GM18861 (cell line): Measurements from ENCODE around the gene LCOR.
"Not testable (repeated sequence)": the region's sequence is repeated elsewhere in the genome, so short reads cannot be mapped to it uniquely, and the experiment has no call there.

ENCODE experiments used
- ATAC-seq: cut with Tn5 transposase; IDR thresholded peaks from one replicate; pipeline ENCODE4 v1.9.1; 2021; ENCODE audit not compliant: unreplicated experiment

The LCOR gene

DNA sequence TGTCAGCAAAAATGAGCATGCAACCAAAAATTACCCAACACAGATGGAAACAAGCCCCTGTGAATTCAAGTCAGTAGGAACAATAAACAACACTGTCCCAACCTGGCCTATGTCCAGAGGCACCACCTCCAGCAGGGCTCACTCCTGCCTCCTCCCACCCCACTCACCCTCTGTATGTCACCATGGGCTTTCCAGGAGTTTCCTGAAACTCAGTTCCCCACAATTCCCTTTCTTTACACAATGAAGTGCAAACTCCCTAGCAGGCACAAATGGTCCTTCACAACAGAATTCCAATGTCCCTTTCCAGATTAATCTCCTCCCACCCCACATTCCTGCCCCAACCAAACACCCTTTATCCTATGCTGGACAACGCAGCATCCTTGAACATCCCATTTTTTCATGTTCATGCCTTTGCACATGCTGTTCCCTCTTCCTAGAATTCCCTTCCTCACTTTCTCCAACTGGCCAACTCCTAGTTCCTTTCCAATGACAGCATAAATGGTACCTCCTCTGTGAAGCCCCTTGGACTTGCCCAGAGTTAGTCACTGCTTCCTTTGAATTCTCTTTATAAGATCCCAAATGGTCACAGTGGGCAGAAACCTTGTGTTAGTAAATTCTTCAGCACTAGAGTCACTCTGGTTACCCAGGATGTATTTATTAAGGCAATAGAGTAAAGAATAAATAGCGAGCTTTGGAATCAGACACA is 196.2 kb downstream of the LCOR start:
- no peak for ATAC-seq

DNA sequence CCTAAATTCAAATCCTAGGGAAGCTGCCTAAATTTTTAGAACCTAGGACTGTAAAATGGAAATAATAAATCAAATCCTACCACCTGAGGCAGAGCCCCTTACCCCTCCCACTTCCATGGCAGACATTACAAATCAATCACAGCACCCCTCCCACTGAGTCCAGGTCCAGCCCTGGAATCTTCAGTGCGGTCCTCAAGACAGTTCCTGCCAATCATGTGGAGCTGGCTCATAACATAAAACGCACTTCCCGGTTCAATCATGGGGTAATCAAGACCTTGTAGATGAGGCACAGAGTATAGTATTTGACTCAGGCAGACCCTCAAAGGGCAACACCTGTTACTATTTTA is 196.7 kb downstream of the LCOR start:
- ATAC-seq: no peak

DNA sequence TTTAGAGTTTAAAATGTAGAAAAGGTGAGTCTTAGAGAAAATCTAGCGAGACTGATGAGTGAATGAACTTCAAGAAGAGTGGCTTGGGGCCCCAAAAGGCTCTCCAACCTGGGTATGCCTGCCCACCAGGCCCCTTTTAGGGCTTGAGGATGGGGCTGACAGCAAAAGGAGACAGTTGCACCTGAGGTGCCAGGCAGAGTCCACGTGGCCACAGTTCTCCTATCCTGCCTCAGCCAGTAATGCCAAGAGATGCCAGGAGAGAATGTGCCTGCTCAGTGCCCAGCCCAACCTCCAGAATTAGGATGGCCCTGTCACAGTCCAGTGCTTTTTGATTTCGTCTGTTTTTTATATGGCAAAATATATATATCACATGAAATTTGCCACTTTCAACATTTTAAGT is 197.2 kb downstream of the LCOR start:
- no peak for ATAC-seq

DNA sequence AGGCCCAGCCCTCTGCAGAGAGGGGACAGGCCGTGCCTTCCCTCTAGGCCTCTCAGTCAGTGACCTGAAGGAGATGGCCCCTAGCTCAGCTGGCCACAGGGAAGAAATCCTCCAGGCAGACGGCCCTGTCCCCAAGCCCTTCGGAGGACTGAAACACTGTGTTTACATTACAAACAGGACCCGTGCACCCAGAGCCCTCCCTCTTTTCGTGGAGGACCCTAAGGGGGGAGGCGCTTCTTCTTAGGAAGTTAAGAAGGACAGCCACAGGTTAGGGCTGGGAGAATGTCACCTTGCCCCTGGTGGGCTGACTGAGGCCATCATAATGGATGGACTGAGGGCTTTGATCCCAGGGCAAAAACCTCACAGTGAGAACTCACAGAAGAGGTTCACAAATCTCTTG is 198.8 kb downstream of the LCOR start:
- no peak for ATAC-seq

DNA sequence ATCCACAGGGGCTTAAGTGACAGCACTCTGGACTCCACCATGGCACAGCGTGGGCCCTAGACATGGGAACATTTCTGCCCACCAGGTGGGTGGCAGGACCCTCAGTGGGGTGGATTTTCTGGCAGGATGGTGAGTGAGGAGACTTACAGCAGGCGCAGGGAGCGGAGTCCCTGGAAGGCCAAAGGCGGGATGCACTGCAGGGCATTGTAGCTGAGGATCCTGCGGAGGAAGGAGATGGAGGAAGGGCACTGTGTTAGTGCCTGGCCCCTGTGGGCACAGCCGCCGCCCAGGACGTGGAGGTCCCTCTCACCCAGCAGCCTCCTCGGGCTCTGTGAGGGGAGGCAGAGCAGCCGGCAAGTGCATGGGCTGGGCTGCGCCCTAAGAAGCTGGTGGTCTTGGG is 199.4 kb downstream of the LCOR start:
- ATAC-seq: no peak

DNA sequence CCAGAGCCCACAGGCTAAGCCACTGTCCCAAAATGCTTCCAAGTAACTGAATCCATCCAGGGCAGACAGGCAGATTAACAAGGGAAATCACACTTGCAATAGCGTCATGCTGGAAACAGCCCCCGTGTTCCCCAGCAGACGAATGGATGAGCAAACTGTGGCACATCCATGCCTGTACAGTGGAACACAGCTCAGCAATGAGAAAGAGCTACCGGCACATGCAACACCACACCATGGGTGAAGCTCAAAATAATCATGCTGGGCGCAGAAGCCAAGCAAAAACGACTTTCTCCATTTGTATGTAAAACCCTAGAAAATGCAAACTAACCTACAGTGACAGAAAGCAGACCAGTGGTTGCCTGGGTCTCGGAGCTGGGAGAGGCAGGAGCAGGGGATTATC is 200.5 kb downstream of the LCOR start:
- no peak for ATAC-seq

DNA sequence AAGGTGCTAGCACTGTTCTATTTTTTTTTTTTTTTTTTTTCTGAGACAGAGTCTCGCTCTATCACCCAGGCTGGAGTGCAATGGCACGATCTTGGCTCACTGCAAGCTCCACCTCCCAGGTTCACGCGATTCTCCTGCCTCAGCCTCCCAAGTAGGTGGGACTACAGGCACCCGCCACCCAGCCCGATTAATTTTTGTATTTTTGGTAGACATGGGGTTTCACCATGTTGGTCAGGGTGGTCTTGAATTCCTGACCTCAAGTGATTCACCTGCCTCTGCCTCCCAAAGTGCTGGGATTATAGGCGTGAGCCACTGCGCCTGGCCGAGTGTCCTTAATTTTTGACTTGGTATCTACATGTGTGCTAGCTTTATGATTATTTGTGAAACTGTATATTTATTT is 201.7 kb downstream of the LCOR start:
- ATAC-seq: not testable (repeated sequence)

DNA sequence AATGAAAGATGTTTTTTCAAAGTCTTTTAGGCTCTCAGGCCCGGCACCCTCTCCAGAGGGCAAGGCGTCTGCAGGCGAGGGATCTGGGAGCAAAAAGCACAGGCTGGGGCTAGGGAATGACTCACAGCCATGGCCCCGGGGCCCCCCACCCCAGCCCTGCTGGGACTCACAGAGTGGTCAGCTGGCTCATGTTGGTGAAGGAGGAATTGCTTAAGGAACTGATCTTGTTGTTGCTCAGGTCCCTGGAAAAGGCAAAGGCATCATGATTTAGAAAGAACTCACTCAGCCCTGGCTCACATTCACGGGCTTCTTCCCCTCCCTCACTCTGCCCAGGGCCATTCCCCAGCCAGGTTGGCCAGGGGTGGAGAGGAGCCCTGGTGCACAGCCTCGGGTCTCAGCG is 202.2 kb downstream of the LCOR start:
- no peak for ATAC-seq

DNA sequence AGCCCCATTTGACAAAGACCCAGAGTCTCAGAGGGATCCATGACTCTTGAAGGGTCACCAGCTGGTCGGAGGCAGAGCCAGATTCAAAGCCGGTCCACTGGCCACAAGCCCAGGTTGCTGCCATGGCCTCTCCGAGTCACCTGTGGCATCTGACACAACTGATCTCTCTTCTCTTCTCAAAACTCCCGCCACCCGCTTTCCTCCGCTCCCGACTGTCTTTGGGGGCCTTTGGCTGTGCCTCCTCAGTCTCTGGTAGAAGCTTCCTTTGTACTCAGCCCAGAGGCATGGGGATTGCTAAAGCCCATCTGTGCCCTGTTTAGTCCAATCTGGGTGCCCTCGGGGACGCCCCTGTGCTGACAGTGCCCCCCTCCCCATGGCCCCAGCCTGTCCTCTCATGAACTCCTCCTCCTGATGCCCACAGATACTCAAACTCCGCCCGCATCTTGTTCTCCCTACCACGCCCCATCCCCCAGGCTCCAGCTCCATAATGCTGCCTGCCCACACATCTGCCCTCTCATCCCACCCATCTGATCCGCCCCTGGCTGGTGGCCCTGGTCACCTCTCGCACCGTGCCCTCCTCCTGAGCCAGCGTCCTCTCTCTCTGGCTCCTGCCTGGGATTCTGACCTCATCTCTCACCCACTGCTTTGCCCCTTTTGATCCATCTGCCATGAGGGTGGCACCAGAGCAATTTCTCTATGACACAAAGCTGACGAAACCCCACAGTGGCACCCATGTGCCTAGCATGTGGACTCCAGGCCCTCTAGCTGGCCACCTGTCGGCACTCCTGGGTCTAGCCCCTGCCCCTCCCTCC is 203.1 kb downstream of the LCOR start:
- no peak for ATAC-seq

DNA sequence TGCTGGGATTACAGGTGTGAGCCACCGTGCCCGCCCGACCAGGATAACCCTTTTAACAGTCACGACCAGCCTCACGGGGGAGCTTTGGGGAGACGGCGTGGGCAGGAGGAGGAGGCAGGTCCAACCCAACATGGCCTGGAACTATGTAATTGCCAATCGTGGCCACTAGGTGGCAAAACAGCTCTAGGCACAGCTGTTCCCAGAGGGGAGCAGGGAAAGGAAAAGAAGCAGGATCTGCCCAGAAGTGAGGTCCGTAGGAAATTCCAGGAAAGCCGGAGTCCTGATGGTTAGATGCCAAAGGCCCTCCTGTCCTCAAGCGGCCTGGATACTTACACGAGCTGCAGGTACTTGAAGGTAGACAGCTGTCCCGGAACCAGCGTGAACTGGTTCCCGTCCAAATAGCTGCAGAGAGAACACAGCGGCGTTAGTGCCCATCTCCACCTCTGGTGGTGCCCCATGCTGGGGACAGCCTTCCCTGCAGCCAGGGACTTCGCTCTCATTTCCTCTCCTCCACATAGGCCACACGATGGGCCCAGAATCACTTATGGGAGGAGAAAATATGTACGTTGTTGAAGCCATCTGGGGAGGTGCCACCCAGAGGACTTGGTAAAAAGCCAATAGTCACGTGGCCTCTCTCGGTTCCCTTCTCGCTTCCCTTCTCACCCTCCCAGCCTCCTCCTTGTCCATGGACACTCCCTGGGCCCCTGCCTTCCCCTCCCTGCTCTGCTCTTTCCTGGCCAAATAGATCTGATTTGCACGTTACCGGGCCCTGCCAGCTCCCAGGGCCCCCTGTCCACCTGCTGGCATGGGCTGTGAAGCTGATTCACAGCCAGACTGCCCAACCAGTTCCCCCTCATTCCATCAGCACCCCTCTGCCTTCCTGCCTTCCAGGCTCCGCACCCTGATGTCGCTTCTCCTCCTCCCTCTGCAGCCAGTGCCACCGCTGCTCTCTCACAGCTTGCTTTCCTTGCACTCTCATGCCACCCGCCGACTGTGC is 205.6 kb downstream of the LCOR start:
- ATAC-seq: no peak

DNA sequence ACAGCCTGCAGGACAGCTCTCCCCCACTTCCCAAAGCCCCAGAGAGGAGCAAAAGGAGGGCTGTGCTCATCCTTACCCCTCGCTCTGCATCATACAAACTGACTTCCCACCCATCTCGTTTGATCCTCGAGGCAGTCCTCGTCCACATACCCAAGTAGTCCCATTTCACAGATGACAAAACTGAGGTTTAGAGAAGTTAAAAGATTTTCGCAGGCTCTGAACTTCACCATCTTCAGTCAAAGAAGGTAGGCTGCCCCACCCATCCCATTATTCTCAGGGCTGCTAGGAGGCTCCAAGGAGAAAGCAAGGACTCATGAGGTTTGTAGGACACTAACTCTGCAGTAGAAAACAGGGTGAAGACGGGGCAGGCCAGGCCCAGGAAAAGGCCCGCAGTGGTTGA is 206.6 kb downstream of the LCOR start:
- ATAC-seq: no peak

DNA sequence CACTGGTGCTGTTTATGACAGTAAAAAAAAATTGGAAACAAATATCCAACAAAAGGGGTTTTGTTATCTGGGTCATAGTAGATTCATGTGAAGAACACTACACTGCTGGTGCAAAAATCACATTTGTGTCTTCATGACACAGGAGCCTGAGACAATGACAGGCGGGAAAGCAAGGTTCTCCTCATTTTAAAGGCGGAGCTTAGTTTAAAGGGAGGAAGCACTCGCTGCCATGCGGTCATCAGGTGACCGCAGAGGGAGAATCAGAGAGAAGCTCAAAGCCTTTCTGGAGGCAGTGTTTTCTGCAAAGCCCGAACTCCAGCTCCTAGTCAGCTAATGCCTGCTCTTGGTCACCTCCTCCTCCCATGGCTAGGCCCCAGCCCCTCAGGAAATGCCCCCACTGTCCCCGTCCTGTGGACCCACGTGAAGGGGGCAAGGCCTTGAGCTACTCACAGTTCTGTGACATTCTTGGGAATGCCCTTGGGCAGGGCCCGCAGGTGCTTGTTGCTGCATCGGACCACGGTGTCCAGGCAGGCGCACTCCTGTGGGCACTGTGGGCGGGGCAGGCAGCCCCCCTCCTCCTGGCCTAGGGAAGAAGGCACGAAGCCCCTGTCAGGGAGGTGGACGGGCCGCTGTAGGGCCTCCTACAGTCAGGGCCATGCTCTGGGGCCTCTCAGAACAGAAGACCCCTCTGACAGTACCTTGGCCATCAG is 207.6 kb downstream of the LCOR start:
- no peak for ATAC-seq

DNA sequence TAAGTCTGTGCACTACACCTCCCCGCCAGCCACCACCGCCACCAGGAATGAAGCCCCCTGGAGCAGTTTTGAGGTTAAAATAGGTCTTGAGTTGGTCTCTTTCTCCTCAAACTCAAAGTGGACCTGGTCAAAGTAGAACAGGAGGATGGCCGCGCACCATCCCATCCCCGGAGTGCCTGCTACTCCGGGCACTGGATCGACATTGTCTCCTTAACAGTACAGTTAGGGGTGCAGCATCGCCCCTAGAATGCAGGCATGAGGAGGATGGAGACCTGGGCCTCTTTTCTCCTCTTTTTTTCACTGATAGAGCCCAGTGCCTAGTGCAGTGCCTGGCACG is 208.1 kb downstream of the LCOR start:
- ATAC-seq: no peak

DNA sequence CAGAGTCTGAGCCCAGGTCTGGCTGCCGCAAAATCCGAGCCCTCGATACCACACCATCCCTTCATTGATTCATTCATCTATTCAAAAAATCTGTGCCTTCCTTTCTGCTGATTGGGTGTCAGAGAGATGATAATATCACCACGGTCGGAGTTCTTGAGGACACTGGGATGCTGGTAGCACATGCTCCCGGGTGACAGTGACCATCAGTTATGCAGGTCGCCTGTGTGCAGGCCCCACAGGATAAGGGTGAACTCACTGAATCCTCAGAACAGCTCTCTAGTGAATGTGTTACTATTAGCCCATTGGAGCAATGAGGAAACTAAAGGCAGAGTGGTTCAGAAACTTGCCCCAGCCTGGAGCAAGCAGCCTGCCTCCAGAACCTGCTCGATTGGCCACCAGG is 208.6 kb downstream of the LCOR start:
- ATAC-seq: no peak

DNA sequence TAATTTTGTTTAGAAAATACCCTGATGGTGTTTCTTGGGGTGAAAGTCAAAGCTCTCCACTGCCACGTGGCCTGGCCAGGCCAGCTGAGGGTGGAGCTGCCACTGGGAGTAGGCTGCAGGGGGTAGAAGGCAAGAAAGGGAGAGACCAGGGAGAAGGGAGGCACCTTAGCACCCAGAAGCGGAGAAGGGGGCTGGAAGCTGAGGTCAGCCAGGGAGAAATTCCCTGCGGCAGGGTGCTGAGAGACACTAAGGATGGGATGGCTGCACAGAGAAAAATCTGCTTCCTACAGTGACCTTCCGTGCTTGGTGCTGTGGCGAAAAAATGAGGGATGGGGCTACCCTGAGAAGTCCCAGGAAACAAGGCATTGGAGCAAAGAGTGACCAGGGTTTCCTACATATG is 210.0 kb downstream of the LCOR start:
- ATAC-seq: no peak

DNA sequence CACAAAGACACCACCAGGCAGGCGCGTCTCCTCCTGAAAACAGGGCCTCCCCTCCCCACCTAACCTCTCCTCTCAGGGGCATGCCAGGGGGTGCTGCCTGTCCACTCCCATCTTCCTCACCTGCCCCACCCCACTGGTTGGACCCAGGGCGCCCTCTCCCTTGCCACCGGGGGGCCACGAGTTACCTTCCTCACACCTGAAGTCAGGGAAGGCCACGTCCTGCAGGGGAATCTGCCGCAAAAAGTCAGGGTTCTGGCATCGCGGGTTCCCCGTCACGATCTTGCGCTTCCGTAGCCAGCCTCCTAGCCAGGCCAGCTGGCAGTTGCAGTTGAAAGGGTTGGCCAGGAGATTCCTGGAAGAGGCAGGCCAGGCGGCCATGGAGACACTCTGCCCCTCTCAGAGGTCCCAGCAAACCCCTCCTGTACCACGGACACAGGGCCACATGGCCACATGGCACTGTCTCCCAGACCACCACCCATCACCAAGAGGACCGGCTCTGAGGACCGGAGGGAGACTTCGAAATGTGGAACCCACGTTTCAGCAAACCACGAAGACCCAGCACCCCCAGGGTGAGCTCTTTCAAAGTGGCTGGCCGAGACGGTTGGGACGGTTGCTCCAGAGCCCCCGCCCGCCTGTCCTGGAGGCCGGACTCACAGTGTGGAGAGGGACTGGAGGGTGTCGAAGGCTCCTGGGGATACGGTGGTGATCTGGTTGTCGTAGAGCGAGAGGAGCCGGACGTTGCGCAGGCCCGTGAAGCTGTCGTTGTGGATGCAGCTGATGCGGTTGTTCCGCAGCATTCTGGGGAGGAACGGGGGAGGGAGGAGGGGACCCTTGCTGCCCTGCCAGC is 210.8 kb downstream of the LCOR start:
- no peak for ATAC-seq

DNA sequence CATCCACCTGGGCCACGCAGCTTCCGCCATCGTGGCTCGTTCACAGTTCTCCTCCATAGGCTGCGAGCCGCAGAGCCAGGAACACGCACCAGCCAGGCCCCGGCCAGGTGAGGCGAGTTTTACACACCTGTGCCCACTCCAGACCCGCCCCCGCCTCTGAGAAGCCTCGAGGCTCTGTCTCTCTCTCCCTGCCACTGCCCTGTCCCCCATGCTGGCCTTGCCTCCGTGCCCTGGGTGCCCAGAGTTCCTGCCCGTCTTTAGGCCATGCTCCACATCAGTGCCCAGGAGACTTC is 211.4 kb downstream of the LCOR start:
- ATAC-seq: no peak
